K562 (cell line): ENCODE results near the gene ACP4. TPM values are rescaled to one million over a fixed set of nuclear protein-coding genes. Genes with fewer than 3 reads are reported as not detected.

Source experiments
- BRD4 ChIP-seq: fragments of 200-600 bp; sonication (generic); IDR thresholded peaks from 2 replicates; pipeline ENCODE4 v1.6.1; 2017; ENCODE audit warnings: inconsistent platforms
- CCAR2 ChIP-seq: fragments of 200-400 bp; formaldehyde crosslinking; IDR thresholded peaks from 2 replicates; pipeline ENCODE4 v1.6.1; 2017; ENCODE audit warnings: mild to moderate bottlenecking, low read depth, low read length
- CGGBP1 ChIP-seq: fragments of 250-450 bp; sonication (Bioruptor Pico); IDR thresholded peaks from 2 replicates; pipeline ENCODE4 v1.9.0; 2021; ENCODE audit warnings: mild to moderate bottlenecking
- CSDE1 ChIP-seq, 2 experiments: fragments of 450-650 bp; IDR thresholded peaks; 2 replicates each; pipeline ENCODE4 v1.6.1; 2016; ENCODE audit warnings: mild to moderate bottlenecking in 1 of 2
- DMBX1 ChIP-seq: fragments of 250-450 bp; sonication (Bioruptor Pico); IDR thresholded peaks from 2 replicates; pipeline ENCODE4 v1.8.0; 2022; ENCODE audit warnings: inconsistent platforms, mild to moderate bottlenecking, moderate library complexity, borderline replicate concordance
- ETV5 ChIP-seq: sonication (generic); formaldehyde crosslinking; IDR thresholded peaks from 2 replicates; pipeline ENCODE4 v1.4.0; 2020; ENCODE audit warnings: low read depth, mild to moderate bottlenecking, missing genetic modification reagents
- HNRNPL ChIP-seq: fragments of 200-400 bp; formaldehyde crosslinking; IDR thresholded peaks from 2 replicates; pipeline ENCODE4 v1.6.1; 2017; ENCODE audit warnings: low read depth, mild to moderate bottlenecking, low read length
- JUN ChIP-seq, 2 experiments: sonication (generic) in 1 of 2; formaldehyde crosslinking in 1 of 2; IDR thresholded peaks; 2 replicates each; pipeline versions ENCODE4 v1.6.1 to v1.8.0; 2012 to 2022; ENCODE audit warnings: borderline replicate concordance in 2 of 2, mild to moderate bottlenecking in 2 of 2, improper control_type of control experiment in 1 of 2, low read depth in 1 of 2, low read length in 1 of 2, missing genetic modification reagents in 1 of 2
- KAT2B ChIP-seq: IDR thresholded peaks from one replicate; pipeline ENCODE4 v1.6.1; 2012; ENCODE audit warnings: low read depth, mild to moderate bottlenecking, control low read depth, inconsistent platforms, low read length, moderate library complexity
- NCOA1 ChIP-seq: fragments of 450-650 bp; IDR thresholded peaks from 2 replicates; pipeline ENCODE4 v1.6.1; 2016; ENCODE audit warnings: low read depth
- NFE2L1 ChIP-seq: fragments of 450-650 bp; IDR thresholded peaks from 2 replicates; pipeline ENCODE4 v1.6.1; 2016; ENCODE audit warnings: missing genetic modification characterization, low read depth, mild to moderate bottlenecking, missing compliant biosample characterization, moderate library complexity, borderline replicate concordance
- NR4A1 ChIP-seq, 2 experiments: fragments of 250-450 bp in 1 of 2; fragments of 450-650 bp in 1 of 2; sonication (Bioruptor Pico) in 1 of 2; IDR thresholded peaks; 2 replicates each; pipeline versions ENCODE4 v1.4.0 to v1.6.1; 2016 to 2020; ENCODE audit warnings: mild to moderate bottlenecking in 2 of 2, missing compliant biosample characterization in 1 of 2, missing genetic modification characterization in 1 of 2, moderate library complexity in 1 of 2
- RBM34 ChIP-seq: fragments of 200-400 bp; formaldehyde crosslinking; IDR thresholded peaks from 2 replicates; pipeline ENCODE4 v1.6.1; 2018; ENCODE audit warnings: low read length, borderline replicate concordance; ENCODE audit not compliant: insufficient read depth
- TCF15 ChIP-seq: fragments of 250-450 bp; sonication (Bioruptor Pico); IDR thresholded peaks from 2 replicates; pipeline ENCODE4 v1.8.0; 2022; ENCODE audit warnings: moderate library complexity, mild to moderate bottlenecking, inconsistent platforms
- TGIF2 ChIP-seq: sonication (generic); formaldehyde crosslinking; IDR thresholded peaks from 2 replicates; pipeline ENCODE4 v1.8.1; 2022; ENCODE audit warnings: mild to moderate bottlenecking, missing genetic modification reagents, moderate library complexity
- USF1 ChIP-seq: sonication (generic); formaldehyde crosslinking; IDR thresholded peaks from 2 replicates; pipeline ENCODE4 v1.9.0; 2022; ENCODE audit warnings: mild to moderate bottlenecking, missing genetic modification reagents
- XRCC3 ChIP-seq: fragments of 450-650 bp; IDR thresholded peaks from 2 replicates; pipeline ENCODE4 v1.6.1; 2017; ENCODE audit warnings: mild to moderate bottlenecking, moderate library complexity
- ZBTB17 ChIP-seq: fragments of 450-650 bp; formaldehyde crosslinking; IDR thresholded peaks from 2 replicates; pipeline ENCODE4 v1.4.0; 2020; ENCODE audit warnings: mild to moderate bottlenecking
- ZBTB34 ChIP-seq: fragments of 250-450 bp; sonication (Bioruptor Pico); IDR thresholded peaks from 2 replicates; pipeline ENCODE4 v1.8.0; 2021; ENCODE audit warnings: mild to moderate bottlenecking, moderate library complexity
- ZFPM2 ChIP-seq: fragments of 250-450 bp; sonication (Bioruptor Pico); IDR thresholded peaks from 2 replicates; pipeline ENCODE4 v1.5.1; 2022; ENCODE audit warnings: mild to moderate bottlenecking
- ZNF143 ChIP-seq: sonication (generic); formaldehyde crosslinking; IDR thresholded peaks from 2 replicates; pipeline ENCODE4 v1.9.0; 2022; ENCODE audit warnings: mild to moderate bottlenecking, missing genetic modification reagents
- ZNF23 ChIP-seq: fragments of 250-450 bp; sonication (Bioruptor Pico); IDR thresholded peaks from 2 replicates; pipeline ENCODE4 v1.4.0; 2020; ENCODE audit warnings: mild to moderate bottlenecking
- ZNF280A ChIP-seq: fragments of 450-650 bp; IDR thresholded peaks from 2 replicates; pipeline ENCODE4 v1.6.1; 2018; ENCODE audit warnings: mild to moderate bottlenecking, low read depth; ENCODE audit not compliant: partially characterized antibody
- polyA plus RNA-seq, 8 experiments: library from polyadenylated mRNA; depleted of rRNA in 4 of 8; stranded (reverse) in 5 of 8; unstranded in 3 of 8; fragments of >200 nt; fragmentation: Nextera tagmentation in 2 of 8; fragmentation: Illumina TruSeq in 1 of 8; extraction: Ambion mirVana in 2 of 8; extraction: Trizol in 1 of 8; gene quantifications; 2 replicates each; pipeline versions ENCODE4 v1.2.1 to v1.2.3, GENCODE V29; 2011 to 2014; ENCODE audit warnings: inconsistent platforms in 1 of 8, missing spikeins in 1 of 8
- total RNA-seq, 7 experiments: library from RNA; depleted of rRNA in 6 of 7; stranded (reverse); fragments of >200 nt in 6 of 7; fragmentation: Illumina TruSeq in 2 of 7; extraction: Trizol in 2 of 7; gene quantifications; 2 replicates each; pipeline versions ENCODE4 v1.2.1 to v1.2.3, GENCODE V29; 2011 to 2021; ENCODE audit warnings: low replicate concordance in 1 of 7

ACP4 gene
- total and polyA plus RNA-seq, 9 of the 15 experiments (the other 6 are each of a cell fraction or from before 2014, with no cell fraction given), result not detected

GRCh38 chr19:50804420-50805272 is 14.4 kb downstream of the ACP4 start (continued):
- TF ChIP-seq ZNF280A (no peak), HNRNPL (no peak; the same call in 1 of the 2 replicates), XRCC3 (no peak), ZNF23 (CRISPR knock-in tag) (no peak), JUN (IDR thresholded peaks at IDR 0.05; ENCODE audit: borderline replicate concordance, low read depth, low read length) (no peak; the same call in 1 of the 2 replicates), JUN (CRISPR knock-in tag; IDR thresholded peaks at IDR 0.05; ENCODE audit: borderline replicate concordance) (no peak), BRD4 (peak; percentile 53; the same call in 1 of the 2 replicates), ZFPM2 (CRISPR knock-in tag) (no peak), KAT2B (no peak), NFE2L1 (tag) (no peak), ETV5 (peak; percentile 80), CCAR2 (no peak), CSDE1 (IDR thresholded peaks at IDR 0.05) (peak in 1 of 2 experiments; percentile 74; a peak in 2 of 4 replicates), TGIF2 (CRISPR knock-in tag) (no peak), NCOA1 (no peak), DMBX1 (CRISPR knock-in tag) (no peak), ZBTB17 (0 out of 2 replicates have a peak, but pooled peaks have one; percentile 10), ZNF143 (CRISPR knock-in tag) (no peak), CGGBP1 (CRISPR knock-in tag) (peak; percentile 76), USF1 (peak; percentile 97), RBM34 (no peak), ZBTB34 (CRISPR knock-in tag) (no peak), NR4A1 (CRISPR knock-in tag; IDR thresholded peaks at IDR 0.05) (no peak), NR4A1 (tag; IDR thresholded peaks at IDR 0.05) (no peak), TCF15 (CRISPR knock-in tag) (no peak)
